ENCODE results near the gene AMPH.

GRCh38 chr7:38574086-38574485 lies 57.1 kb downstream of the AMPH start:
- no peak for TF ChIP-seq POLR2AphosphoS5 (IDR thresholded peaks at IDR 0.05; ENCODE audit: low read depth, low read length)
- TF ChIP-seq POLR2A (IDR thresholded peaks at IDR 0.05; ENCODE audit: low read depth, low read length) = no peak

All from GM12892 (cell line).